ENCODE results near the gene PDE7B. TPM values are rescaled to one million over a fixed set of nuclear protein-coding genes. Genes with fewer than 3 reads are reported as not detected.

Gene PDE7B
- total and polyA plus RNA-seq, 4 donors, result 0.26 to 3.7 (median 1.8) TPM

DNA sequence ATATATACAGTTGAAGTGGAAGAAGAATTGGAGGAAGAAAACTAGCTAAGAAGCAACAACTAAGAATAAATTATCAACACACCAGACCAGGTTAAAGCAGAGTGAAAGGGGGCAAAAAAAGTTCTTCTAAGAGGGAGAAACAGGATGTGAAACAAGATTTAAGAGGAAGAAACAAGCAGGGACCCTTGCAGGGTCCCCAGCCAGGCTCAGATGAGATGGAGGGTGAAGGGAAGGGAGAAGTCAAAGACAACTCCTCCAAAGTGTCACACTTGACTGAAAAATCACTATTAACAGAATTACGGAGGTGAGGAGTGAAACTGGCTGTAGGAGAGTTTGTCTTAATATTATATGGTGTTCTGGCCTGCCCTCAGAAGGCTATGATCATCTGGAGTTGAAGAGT lies 333.2 kb downstream of the PDE7B start:
- TF ChIP-seq, protein P1, sequence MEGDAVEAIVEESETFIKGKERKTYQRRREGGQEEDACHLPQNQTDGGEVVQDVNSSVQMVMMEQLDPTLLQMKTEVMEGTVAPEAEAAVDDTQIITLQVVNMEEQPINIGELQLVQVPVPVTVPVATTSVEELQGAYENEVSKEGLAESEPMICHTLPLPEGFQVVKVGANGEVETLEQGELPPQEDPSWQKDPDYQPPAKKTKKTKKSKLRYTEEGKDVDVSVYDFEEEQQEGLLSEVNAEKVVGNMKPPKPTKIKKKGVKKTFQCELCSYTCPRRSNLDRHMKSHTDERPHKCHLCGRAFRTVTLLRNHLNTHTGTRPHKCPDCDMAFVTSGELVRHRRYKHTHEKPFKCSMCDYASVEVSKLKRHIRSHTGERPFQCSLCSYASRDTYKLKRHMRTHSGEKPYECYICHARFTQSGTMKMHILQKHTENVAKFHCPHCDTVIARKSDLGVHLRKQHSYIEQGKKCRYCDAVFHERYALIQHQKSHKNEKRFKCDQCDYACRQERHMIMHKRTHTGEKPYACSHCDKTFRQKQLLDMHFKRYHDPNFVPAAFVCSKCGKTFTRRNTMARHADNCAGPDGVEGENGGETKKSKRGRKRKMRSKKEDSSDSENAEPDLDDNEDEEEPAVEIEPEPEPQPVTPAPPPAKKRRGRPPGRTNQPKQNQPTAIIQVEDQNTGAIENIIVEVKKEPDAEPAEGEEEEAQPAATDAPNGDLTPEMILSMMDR (IDR thresholded peaks at IDR 0.05; ENCODE audit: control extremely low read depth, extremely low read depth), result no peak
- Histone ChIP-seq H3K9ac (ENCODE audit: insufficient read depth in 1 of 2, low read length in 2 of 2) (no peak overlapping the region), H3K27ac (ENCODE audit: low read depth in 1 of 2, low read length in 1 of 2) (no peak overlapping the region), H3K4me1 (ENCODE audit: control insufficient read depth in 5 of 5, insufficient read depth in 5 of 5, low read length in 5 of 5) (peaks cover 0 to 9% (median 3%) of the 10 kb centered on the region in 5 donors), H3K4me3 (no peak overlapping the region), H3K9me3 (ENCODE audit: control insufficient read depth in 4 of 4, insufficient read depth in 3 of 4, low read length in 3 of 4) (peaks cover 0 to 3% (median 0%) of the 10 kb centered on the region in 4 donors), H3K36me3 (ENCODE audit: control insufficient read depth in 4 of 4, insufficient read depth in 4 of 4, low read length in 4 of 4) (peaks cover 0 to 18% (median 5%) of the 10 kb centered on the region in 4 donors), H3K27me3 (ENCODE audit: control insufficient read depth in 3 of 3, insufficient read depth in 3 of 3, low read length in 2 of 3) (no peaks in the 10 kb centered on the region)
- 62 to 80% methylated on average over 1 of the region's 1 CpG for WGBS, 2 donors
- DNase-seq (no peak), ATAC-seq (ENCODE audit: insufficient read depth, low FRiP score) (no peak)

- ATAC-seq (ENCODE audit: insufficient read depth, low FRiP score) (no peak), DNase-seq (no peak)
- Histone ChIP-seq H3K9me3 (ENCODE audit: control insufficient read depth in 4 of 4, insufficient read depth in 3 of 4, low read length in 3 of 4) (no peaks in the 10 kb centered on the region), H3K4me1 (ENCODE audit: control insufficient read depth in 5 of 5, insufficient read depth in 5 of 5, low read length in 5 of 5) (no peaks in the 10 kb centered on the region), H3K27ac (ENCODE audit: low read depth in 1 of 2, low read length in 1 of 2) (no peak overlapping the region), H3K4me3 (no peak overlapping the region), H3K9ac (ENCODE audit: insufficient read depth in 1 of 2, low read length in 2 of 2) (no peak overlapping the region), H3K36me3 (ENCODE audit: control insufficient read depth in 4 of 4, insufficient read depth in 4 of 4, low read length in 4 of 4) (peaks cover 0 to 21% (median 5%) of the 10 kb centered on the region in 4 donors), H3K27me3 (ENCODE audit: control insufficient read depth in 3 of 3, insufficient read depth in 3 of 3, low read length in 2 of 3) (no peaks in the 10 kb centered on the region)
- TF ChIP-seq, protein P1 (IDR thresholded peaks at IDR 0.05; ENCODE audit: control extremely low read depth, extremely low read depth), result no peak
- 91 to 96% methylated on average over 1 of the region's 1 CpG for WGBS, 2 donors
These were observed 334.9 kb downstream of the PDE7B start for GRCh38 chr6:136186363-136186762.

GRCh38 chr6:136188486-136188885 lies 337.0 kb downstream of the PDE7B start:
- no peak overlapping the region for H3K9ac ChIP-seq (ENCODE audit: insufficient read depth in 1 of 2, low read length in 2 of 2)
- ATAC-seq (ENCODE audit: insufficient read depth, low FRiP score) (no peak), DNase-seq (no peak)
- H3K4me1 ChIP-seq (ENCODE audit: control insufficient read depth in 5 of 5, insufficient read depth in 5 of 5, low read length in 5 of 5), result no peaks in the 10 kb centered on the region
- TF ChIP-seq, protein P1 (IDR thresholded peaks at IDR 0.05; ENCODE audit: control extremely low read depth, extremely low read depth), result no peak
- H3K4me3 ChIP-seq, result no peak overlapping the region
- H3K27ac ChIP-seq (ENCODE audit: low read depth in 1 of 2, low read length in 1 of 2), result no peak overlapping the region
- WGBS, 2 donors, result 80 to 87% methylated on average over 2 of the region's 2 CpGs
- H3K9me3 ChIP-seq (ENCODE audit: control insufficient read depth in 4 of 4, insufficient read depth in 3 of 4, low read length in 3 of 4), result no peaks in the 10 kb centered on the region
- H3K27me3 ChIP-seq (ENCODE audit: control insufficient read depth in 3 of 3, insufficient read depth in 3 of 3, low read length in 2 of 3), result no peaks in the 10 kb centered on the region
- H3K36me3 ChIP-seq (ENCODE audit: control insufficient read depth in 4 of 4, insufficient read depth in 4 of 4, low read length in 4 of 4), result peaks cover 0 to 24% (median 5%) of the 10 kb centered on the region in 4 donors

DNA sequence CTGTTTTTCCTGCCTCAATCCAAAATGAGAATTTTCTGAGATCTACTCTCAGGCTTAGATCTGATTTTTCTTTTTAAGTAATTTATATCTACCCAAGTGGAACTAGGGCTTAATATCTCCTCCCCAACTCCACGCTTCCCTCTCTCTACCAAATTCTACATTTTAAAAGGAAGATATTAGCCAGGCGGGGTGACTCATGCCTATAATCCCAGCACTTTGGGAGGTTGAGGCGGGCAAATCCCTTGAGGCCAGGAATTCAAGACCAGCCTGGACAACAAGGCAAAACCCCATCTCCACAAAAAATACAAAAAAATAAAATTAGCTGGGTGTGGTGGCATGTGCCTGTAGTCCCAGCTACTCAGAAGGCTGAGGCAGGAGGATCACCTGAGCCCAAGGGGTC lies 337.6 kb downstream of the PDE7B start:
- Histone ChIP-seq H3K27me3 (ENCODE audit: control insufficient read depth in 3 of 3, insufficient read depth in 3 of 3, low read length in 2 of 3) (no peaks in the 10 kb centered on the region), H3K9ac (ENCODE audit: insufficient read depth in 1 of 2, low read length in 2 of 2) (no peak overlapping the region), H3K4me1 (ENCODE audit: control insufficient read depth in 5 of 5, insufficient read depth in 5 of 5, low read length in 5 of 5) (no peaks in the 10 kb centered on the region), H3K9me3 (ENCODE audit: control insufficient read depth in 4 of 4, insufficient read depth in 3 of 4, low read length in 3 of 4) (no peaks in the 10 kb centered on the region), H3K27ac (ENCODE audit: low read depth in 1 of 2, low read length in 1 of 2) (no peak overlapping the region), H3K36me3 (ENCODE audit: control insufficient read depth in 4 of 4, insufficient read depth in 4 of 4, low read length in 4 of 4) (peaks cover 0 to 24% (median 5%) of the 10 kb centered on the region in 4 donors), H3K4me3 (no peak overlapping the region)
- WGBS, 2 donors, result 97 to 98% methylated on average over 3 of the region's 3 CpGs
- ATAC-seq (ENCODE audit: insufficient read depth, low FRiP score) (no peak), DNase-seq (no peak)
- TF ChIP-seq, protein P1 (IDR thresholded peaks at IDR 0.05; ENCODE audit: control extremely low read depth, extremely low read depth), result no peak

All from lung (tissue), 12 donors.